Parietal lobe (tissue), 2 donors: ENCODE results near the gene EEF2. TPM values are rescaled to one million over a fixed set of nuclear protein-coding genes. Genes with fewer than 3 reads are reported as not detected.

Experiments used
- small RNA-seq: library from RNA; depleted of rRNA; stranded (forward); fragments of <200 nt; gene quantifications from one replicate; pipeline ENCODE3, GENCODE V24; 2014; ENCODE audit warnings: low replicate concordance
- total RNA-seq: library from RNA; depleted of rRNA; stranded (reverse); fragments of >200 nt; gene quantifications from one replicate; pipeline ENCODE4 v1.2.3, GENCODE V29; 2014

Gene EEF2
- 1,934 TPM for total RNA-seq

GRCh38 chr19:3984908-3985642 is at the start of gene EEF2:
TSS of gene EEF2 (minus strand) at chr19:3985463. CDS start at chr19:3985380, 83 bp downstream.

GRCh38 chr19:4007021-4007835 is 22.0 kb upstream of the EEF2 start, which contains the start of gene PIAS4:
TSS of gene PIAS4 (plus strand) at chr19:4007736. CDS start at chr19:4007761, 25 bp downstream.

GRCh38 chr19:3970808-3971598 is 14.3 kb downstream of the EEF2 start, which contains the start of gene DAPK3:
TSS of gene DAPK3 (minus strand) at chr19:3971099. CDS start at chr19:3969735, 1,364 bp downstream.

GRCh38 chr19:3932931-3933810 is 52.1 kb downstream of the EEF2 start, which contains the start of gene NMRK2:
TSS of gene NMRK2 (plus strand) at chr19:3933069. CDS start at chr19:3933672, 603 bp downstream.

Small RNA genes within 50 kb of the gene (small RNA-seq; reads per million reads assigned to genes)
- 6.8 reads per million, percentile 88 among the genes with 10 or more reads in this experiment for gene SNORD37

Other genes starting within 250 kb of the EEF2 start
- 25.4 TPM for gene APBA3, start 223.8 kb downstream of the EEF2 start, total RNA-seq
- 14.7 TPM for gene MRPL54, start 222.8 kb downstream of the EEF2 start, total RNA-seq
- gene RAX2, start 213.2 kb downstream of the EEF2 start, total RNA-seq: not detected
- gene MATK, start 199.1 kb downstream of the EEF2 start, total RNA-seq: 19.7 TPM
- 15.0 TPM for gene ZFR2, start 116.4 kb downstream of the EEF2 start, total RNA-seq
- gene ATCAY, start 104.8 kb downstream of the EEF2 start, total RNA-seq: 109 TPM
- gene NMRK2, start 52.4 kb downstream of the EEF2 start, total RNA-seq: not detected
- gene DAPK3, start 14.4 kb downstream of the EEF2 start, total RNA-seq: 62.6 TPM
- 29.7 TPM for gene PIAS4, start 22.3 kb upstream of the EEF2 start, total RNA-seq
- gene ZBTB7A, start 81.4 kb upstream of the EEF2 start, total RNA-seq: 3.4 TPM
- gene MAP2K2, start 138.7 kb upstream of the EEF2 start, total RNA-seq: 65.1 TPM
- gene CREB3L3, start 168.2 kb upstream of the EEF2 start, total RNA-seq: not detected
- 13.1 TPM for gene SIRT6, start 197.1 kb upstream of the EEF2 start, total RNA-seq
- 14.7 TPM for gene ANKRD24, start 197.2 kb upstream of the EEF2 start, total RNA-seq
- not detected for gene EBI3, start 244.1 kb upstream of the EEF2 start, total RNA-seq